ENCODE data around the gene CUBN. TPM values are rescaled to one million over a fixed set of nuclear protein-coding genes. Genes with fewer than 3 reads are reported as not detected.

The CUBN gene
- total RNA-seq, 2 donors from 2014 or later = 1.1 to 2.3 TPM

DNA sequence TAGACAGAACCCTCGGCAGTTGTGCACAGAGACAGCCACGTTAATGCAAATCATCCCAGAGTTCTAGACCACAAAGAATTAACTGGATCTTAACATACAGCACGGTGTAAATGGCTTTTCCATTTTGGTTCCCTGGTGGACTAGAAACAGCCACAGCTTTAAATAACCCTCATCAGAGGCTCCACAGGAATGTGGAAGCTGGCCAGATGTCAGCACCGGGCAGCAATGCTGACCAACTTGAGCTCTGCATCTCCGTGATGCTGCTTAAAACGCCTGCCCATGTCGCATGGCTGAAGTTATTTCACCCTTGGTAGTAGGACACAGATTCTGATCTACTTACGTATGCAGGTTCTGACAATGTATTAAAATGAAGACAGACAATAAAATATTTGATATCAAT, 336.9 kb downstream of the CUBN start:
- intact Hi-C loops (cut with DNase I) = no loop called here
- DNase-seq (ENCODE audit: low spot score) = no peak

DNA sequence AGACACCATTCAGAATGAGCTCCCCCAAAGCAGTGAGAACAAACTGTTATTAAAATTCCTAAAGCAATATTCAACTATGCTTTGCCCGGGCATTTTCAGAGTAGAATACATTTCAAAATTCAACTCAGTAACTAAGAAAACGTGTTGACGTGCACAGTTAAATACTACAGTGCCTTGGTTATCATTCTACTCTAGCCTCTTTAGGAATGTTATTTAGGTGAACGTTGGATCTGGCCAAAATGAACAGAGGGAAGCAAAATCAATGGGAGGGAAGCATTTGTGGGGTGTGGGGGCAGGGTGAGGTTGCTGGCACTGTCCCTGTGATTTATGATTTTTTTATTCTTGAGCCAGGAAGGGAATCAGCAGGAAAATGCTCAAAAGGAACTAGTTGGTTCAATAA, 339.8 kb downstream of the CUBN start:
- intact Hi-C loops (cut with DNase I) = no loop called here
- DNase-seq (ENCODE audit: low spot score) = no peak

GRCh38 chr10:16789261-16789660, 340.4 kb downstream of the CUBN start:
- no peak for DNase-seq (ENCODE audit: low spot score)
- intact Hi-C loops (cut with DNase I) = no loop called here

DNA sequence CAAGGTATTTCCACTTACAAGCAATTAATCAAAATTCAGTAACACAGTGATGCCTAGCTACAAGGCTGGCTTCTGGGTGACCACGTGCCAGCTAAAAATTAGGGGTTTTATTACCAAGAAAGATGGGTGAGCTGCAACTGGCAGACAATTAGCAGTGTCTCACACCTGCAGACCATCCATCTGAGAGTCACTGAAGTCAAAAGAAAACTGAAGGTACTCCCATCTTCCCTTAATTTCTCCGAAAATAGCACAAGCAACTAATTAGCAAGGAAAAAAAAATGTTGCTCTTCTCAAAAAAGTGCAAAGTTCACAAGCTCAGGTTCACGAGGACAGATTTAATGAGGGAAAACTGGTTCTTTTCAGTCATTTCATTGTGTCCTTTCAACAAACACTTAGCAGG, 340.8 kb downstream of the CUBN start:
- no peak for DNase-seq (ENCODE audit: low spot score)
- intact Hi-C loops (cut with DNase I) = no loop called here

DNA sequence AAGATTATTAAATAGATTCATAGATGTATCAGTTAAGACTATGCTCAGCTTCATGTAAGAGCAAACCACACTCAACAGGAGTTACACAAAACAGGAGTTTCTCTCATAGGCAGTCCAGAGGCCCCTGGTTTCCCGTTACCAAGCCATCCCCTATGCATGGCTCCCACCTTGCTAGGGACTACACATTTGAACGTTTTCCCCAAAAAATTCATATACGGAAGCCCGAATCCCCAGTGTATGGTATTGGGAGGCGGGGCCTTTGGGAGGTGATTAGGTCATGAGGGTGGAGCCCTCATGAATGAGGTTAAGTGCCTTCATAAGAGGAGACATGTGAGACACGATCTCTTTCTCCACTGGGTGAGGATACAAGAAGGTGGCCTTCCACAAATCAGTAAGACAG, 341.5 kb downstream of the CUBN start:
- DNase-seq (ENCODE audit: low spot score) = no peak
- intact Hi-C loops (cut with DNase I) = no loop called here

DNA sequence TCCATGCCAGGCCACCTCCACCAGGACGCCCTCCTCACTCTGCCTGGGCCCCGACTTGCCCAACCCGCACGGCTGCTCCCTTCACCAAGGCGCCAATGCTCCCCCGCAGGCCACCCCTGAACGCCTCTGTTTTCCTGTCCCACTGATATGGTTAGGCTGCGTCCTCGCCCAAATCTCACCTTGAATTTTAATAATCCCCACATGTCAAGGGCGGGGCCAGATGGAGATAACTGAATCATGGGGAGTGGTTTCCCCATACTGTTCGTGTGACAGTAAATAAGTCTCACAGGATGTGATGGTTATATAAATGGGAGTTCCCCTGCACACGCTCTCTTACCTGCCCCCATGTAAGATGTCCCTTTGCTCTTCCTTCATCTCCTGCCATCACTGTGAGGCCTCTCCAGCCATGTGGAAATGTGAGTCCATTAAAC, 342.2 kb downstream of the CUBN start:
- no peak for DNase-seq (ENCODE audit: low spot score)
- intact Hi-C loops (cut with DNase I) = no loop called here

DNA sequence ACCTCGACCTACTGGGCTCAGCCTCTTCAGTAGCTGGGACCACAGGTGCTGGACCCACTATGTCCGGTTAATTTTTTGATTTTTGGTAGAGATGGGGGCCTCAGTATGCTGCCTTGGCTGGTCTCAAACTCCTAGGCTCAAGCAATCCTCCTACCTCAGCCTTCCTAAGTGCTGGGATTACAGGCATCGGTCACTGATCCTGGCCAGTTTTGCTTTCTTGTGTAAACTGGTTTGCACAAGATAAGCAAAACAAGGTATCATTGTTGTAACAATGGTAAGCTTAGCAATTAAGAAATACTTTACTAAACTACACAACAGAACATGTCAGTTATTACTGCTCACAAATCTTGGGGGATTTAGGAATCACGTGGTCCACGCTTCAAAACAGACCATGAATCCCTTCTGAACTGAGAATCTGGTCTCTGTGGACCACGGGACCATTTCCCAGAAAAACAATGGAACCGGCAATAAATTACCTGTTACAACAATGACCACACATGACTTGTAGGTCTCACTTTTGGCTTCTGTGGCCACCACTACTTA, 349.2 kb downstream of the CUBN start:
- intact Hi-C loops (cut with DNase I) = no loop called here
- no peak for DNase-seq (ENCODE audit: low spot score)

DNA sequence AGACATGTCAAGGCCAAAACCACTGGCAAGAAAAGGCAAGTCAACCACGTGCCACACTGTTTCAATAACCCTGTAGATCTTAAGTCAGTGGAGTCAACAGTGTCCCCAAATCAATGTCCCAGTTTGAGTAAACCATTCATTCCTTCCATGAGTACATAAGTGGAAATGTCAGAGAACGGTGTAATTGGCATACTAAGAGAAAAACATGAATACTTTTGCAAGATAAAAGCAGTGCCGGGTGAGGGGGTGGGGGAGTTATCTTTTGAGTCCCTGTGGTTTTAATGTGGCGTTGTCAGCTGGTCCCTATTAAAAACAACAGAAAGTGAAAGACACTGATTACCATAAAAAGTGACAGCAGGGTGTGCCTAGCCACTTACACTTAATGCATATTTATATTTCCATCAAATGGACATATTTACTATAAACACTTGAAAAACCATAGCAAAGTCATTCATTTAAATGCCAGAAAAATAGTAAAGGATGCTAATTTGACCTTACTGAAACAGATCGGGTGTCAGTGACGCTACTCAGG, 350.2 kb downstream of the CUBN start:
- intact Hi-C loops (cut with DNase I) = loop anchor here in 1 of 2 donors (10.0 kb wide), 1 partner anchor 875 kb away; no protein-coding TSS in a partner anchor
- no peak for DNase-seq (ENCODE audit: low spot score)

- DNase-seq (ENCODE audit: low spot score) = no peak
- intact Hi-C loops (cut with DNase I) = loop anchor here in 1 of 2 donors (10.0 kb wide), 1 partner anchor 873 kb away; no protein-coding TSS in a partner anchor
Measured at GRCh38 chr10:16777473-16778370, 351.9 kb downstream of the CUBN start.

DNA sequence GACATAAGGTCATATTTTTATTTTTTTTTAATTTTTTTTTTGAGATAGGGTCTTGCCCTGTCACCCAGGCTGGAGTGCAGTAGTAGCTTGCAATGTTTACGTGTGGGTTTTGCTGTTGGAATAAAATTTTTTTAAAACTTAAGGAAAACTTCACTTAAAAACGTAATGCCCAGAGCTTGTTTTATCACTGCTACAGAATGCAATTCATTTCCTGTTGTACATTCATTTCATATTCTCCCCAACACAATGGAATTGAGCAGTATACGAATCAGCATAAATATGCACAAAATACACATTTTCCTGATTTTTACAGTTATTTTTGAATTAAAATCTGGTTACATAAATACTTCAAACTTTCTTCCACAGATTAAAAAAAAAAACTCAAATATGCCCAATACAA, 352.7 kb downstream of the CUBN start:
- DNase-seq (ENCODE audit: low spot score) = no peak
- intact Hi-C loops (cut with DNase I) = loop anchor here in 1 of 2 donors (10.0 kb wide), 1 partner anchor 872 kb away; no protein-coding TSS in a partner anchor

Other genes starting within 250 kb of the CUBN start
- 10 to 100 TPM in 1 of 2 donors, 1 to 10 TPM in 1; 9.5 to 11.0 TPM for gene TRDMT1, start 71.9 kb upstream of the CUBN start, total RNA-seq
- 1,000 to 10,000 TPM; 2,278 to 2,643 TPM for gene VIM, start 98.4 kb upstream of the CUBN start, total RNA-seq